ENCODE results near the gene ACTL6A.

GRCh38 chr3:179531576-179531975 lies 31.1 kb upstream of the ACTL6A start:
- TF ChIP-seq POLR2AphosphoS5 (IDR thresholded peaks at IDR 0.05; ENCODE audit: borderline replicate concordance, low read depth, low read length), result no peak
- TF ChIP-seq EZH2 (IDR thresholded peaks at IDR 0.05), result no peak
- TF ChIP-seq FOXP2 (optimal IDR thresholded peaks at IDR 0.05; ENCODE audit: control extremely low read depth, extremely low read length, insufficient read depth), result no peak
